Subcutaneous preadipocyte (primary cell): ENCODE results near the gene ORC3. TPM values are rescaled to one million over a fixed set of nuclear protein-coding genes. Genes with fewer than 3 reads are reported as not detected.

Experiments
- total RNA-seq: library from RNA; depleted of rRNA; stranded (reverse); fragments of >200 nt; gene quantifications from 2 replicates; pipeline ENCODE4 v1.2.3, GENCODE V29; 2012

The ORC3 gene
- 29.4 and 34.2 TPM in 2 replicates for total RNA-seq

DNA sequence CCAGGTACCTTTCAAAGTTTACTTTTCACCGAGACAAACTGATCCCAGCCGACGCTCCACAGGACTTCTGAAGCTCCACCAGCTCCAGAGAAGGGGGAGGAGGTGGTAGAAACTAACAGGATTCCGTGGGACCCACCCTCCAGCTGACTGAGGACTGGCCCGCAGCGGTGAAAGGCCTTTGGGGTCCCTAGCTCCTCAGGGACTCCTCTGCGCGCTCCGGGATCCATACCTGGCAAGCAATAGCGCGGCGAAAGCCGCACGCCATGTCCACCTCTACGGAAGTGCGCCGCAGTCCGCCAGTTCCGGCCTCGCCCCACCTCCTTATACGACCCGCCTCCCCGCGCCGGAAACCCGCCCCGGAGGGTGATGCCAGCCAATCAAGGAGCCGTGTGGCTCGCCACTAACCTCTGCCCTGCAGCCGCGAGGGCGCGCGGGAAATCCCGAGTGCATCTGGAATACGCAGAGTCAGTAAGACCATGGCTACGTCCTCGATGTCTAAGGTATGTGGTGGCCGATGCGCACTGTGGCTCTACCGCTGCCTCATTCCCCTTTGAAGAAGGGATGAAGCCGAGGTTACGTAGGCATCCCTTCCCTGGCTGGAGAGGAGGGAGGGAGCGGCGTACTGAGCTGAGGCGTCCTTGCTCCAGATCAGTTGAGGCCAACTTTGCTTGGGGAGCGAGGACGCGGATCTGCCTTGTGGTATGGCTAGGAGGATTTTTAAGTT is at the start of gene ORC3, which contains the start of gene RARS2:
Gene ORC3, plus strand, starts transcription at position 443 of the 724 bp plus-strand sequence. Its CDS starts 34 bp downstream, at position 477.
Gene RARS2, minus strand, starts transcription at position 295 of the 724 bp plus-strand sequence. Its CDS starts 30 bp downstream, at position 265.

DNA sequence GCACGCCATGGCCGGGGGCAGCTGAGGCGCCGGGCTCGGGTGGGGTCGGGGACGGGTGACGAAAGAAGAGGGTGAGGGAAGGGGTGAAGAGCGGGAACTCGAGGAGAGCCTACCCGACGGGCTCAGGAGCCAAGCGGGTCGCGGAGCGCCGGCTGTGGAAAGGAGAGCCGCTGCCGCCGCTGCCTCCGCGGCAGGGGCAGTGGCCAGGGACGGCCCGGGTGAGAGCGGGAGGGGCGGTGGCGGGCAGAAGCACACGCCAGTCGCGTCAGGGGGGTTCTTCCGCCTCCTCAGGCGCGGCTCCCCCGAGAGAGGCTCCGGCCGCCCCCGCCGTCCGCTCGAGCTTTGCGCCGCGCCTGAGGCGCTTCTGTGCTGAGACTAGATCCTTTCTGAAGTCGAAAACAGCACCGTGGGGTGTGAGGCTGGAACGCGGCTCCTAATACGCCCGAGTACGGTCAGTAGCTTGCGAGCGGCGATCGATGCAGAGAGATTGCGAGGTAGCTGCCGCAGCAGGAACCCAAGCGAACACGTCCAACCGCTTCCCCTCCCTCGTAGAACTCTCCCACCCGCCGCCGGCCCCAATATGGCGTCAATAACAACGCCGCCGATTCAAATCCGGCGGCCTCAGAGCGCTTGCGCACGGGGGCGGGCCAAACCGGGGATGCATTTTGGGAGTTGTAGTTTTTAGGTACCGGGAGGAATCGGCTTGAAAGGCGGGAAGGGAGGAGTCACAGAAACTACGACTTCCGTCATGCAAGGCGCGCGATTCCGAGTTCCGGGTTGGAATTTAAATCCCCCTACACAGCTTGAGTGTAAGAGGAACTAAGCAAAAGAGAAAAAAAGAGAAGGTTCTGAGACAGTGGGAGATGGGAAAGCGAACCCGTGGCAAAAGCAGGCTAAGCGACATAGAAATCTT is 112.0 kb downstream of the ORC3 start, which contains the start of gene AKIRIN2:
Gene AKIRIN2, minus strand, starts transcription at position 558 of the 913 bp plus-strand sequence. Its CDS starts 549 bp downstream, at position 9.

Other genes starting within 250 kb of the ORC3 start
- 2.7 and 2.9 TPM in 2 replicates for gene C6orf163, start 245.3 kb upstream of the ORC3 start, total RNA-seq
- gene CFAP206, start 182.2 kb upstream of the ORC3 start, total RNA-seq = 0.20 and 0.37 TPM in 2 replicates
- gene SLC35A1, start 117.2 kb upstream of the ORC3 start, total RNA-seq = 12.9 and 15.6 TPM in 2 replicates
- gene RARS2, start 148 bp upstream of the ORC3 start, total RNA-seq = 27.6 and 29.1 TPM in 2 replicates
- 13.2 and 14.5 TPM in 2 replicates for gene AKIRIN2, start 112.1 kb downstream of the ORC3 start, total RNA-seq